Panc1 (cell line): Measurements from ENCODE around the gene HAGH.

ENCODE experiments used
- POLR2AphosphoS5 ChIP-seq: IDR thresholded peaks from 2 replicates; pipeline ENCODE4 v1.6.1; 2012; ENCODE audit warnings: mild to moderate bottlenecking, low read depth, low read length, moderate library complexity
- SIN3A ChIP-seq: IDR thresholded peaks from 2 replicates; pipeline ENCODE4 v1.6.1; 2012; ENCODE audit warnings: low read depth, mild to moderate bottlenecking, low read length, moderate library complexity, borderline replicate concordance; ENCODE audit not compliant: insufficient read depth
- TCF7L2 ChIP-seq: IDR thresholded peaks from 2 replicates; pipeline ENCODE4 v1.6.1; 2011; ENCODE audit warnings: mild to moderate bottlenecking, low read depth, low read length, inconsistent platforms
- TF ChIP-seq, protein P1 (sequence below): fragments of 450-650 bp; IDR thresholded peaks from 2 replicates; pipeline ENCODE4 v1.5.1; 2017; ENCODE audit warnings: mild to moderate bottlenecking
- TF ChIP-seq, protein P2 (sequence below), 2 experiments: IDR thresholded peaks; 2 replicates each; pipeline ENCODE4 v1.6.1; 2011 to 2012; ENCODE audit warnings: low read depth in 2 of 2, control low read depth in 1 of 2, low read length in 1 of 2, mild to moderate bottlenecking in 1 of 2, moderate library complexity in 1 of 2; ENCODE audit not compliant: insufficient read depth in 1 of 2

GRCh38 chr16:1765826-1766225, 60.8 kb downstream of the HAGH start:
- TF ChIP-seq, protein P1, sequence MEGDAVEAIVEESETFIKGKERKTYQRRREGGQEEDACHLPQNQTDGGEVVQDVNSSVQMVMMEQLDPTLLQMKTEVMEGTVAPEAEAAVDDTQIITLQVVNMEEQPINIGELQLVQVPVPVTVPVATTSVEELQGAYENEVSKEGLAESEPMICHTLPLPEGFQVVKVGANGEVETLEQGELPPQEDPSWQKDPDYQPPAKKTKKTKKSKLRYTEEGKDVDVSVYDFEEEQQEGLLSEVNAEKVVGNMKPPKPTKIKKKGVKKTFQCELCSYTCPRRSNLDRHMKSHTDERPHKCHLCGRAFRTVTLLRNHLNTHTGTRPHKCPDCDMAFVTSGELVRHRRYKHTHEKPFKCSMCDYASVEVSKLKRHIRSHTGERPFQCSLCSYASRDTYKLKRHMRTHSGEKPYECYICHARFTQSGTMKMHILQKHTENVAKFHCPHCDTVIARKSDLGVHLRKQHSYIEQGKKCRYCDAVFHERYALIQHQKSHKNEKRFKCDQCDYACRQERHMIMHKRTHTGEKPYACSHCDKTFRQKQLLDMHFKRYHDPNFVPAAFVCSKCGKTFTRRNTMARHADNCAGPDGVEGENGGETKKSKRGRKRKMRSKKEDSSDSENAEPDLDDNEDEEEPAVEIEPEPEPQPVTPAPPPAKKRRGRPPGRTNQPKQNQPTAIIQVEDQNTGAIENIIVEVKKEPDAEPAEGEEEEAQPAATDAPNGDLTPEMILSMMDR = no peak
- TF ChIP-seq POLR2AphosphoS5 = no peak
- TF ChIP-seq TCF7L2 = no peak
- TF ChIP-seq SIN3A = no peak
- TF ChIP-seq, protein P2, sequence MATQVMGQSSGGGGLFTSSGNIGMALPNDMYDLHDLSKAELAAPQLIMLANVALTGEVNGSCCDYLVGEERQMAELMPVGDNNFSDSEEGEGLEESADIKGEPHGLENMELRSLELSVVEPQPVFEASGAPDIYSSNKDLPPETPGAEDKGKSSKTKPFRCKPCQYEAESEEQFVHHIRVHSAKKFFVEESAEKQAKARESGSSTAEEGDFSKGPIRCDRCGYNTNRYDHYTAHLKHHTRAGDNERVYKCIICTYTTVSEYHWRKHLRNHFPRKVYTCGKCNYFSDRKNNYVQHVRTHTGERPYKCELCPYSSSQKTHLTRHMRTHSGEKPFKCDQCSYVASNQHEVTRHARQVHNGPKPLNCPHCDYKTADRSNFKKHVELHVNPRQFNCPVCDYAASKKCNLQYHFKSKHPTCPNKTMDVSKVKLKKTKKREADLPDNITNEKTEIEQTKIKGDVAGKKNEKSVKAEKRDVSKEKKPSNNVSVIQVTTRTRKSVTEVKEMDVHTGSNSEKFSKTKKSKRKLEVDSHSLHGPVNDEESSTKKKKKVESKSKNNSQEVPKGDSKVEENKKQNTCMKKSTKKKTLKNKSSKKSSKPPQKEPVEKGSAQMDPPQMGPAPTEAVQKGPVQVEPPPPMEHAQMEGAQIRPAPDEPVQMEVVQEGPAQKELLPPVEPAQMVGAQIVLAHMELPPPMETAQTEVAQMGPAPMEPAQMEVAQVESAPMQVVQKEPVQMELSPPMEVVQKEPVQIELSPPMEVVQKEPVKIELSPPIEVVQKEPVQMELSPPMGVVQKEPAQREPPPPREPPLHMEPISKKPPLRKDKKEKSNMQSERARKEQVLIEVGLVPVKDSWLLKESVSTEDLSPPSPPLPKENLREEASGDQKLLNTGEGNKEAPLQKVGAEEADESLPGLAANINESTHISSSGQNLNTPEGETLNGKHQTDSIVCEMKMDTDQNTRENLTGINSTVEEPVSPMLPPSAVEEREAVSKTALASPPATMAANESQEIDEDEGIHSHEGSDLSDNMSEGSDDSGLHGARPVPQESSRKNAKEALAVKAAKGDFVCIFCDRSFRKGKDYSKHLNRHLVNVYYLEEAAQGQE (IDR thresholded peaks at IDR 0.05; ENCODE audit: insufficient read depth in 1 of 2, low read depth in 2 of 2, low read length in 1 of 2) = no peak
